ENCODE results near the gene DNHD1.

DNHD1 gene

GRCh38 chr11:6547177-6547576 is 50.1 kb downstream of the DNHD1 start:
- H3K79me2 ChIP-seq (ENCODE audit: insufficient read depth, low read length) = no peaks in the 10 kb centered on the region
- H3K27ac ChIP-seq (ENCODE audit: low read depth, low read length) = no peak overlapping the region
- H4K20me1 ChIP-seq (ENCODE audit: low read depth, low read length) = no peaks in the 10 kb centered on the region
- no peaks in the 10 kb centered on the region for H3K27me3 ChIP-seq (ENCODE audit: low read length)
- H3K4me2 ChIP-seq (ENCODE audit: low read depth, low read length, poor library complexity, severe bottlenecking) = no peak overlapping the region
- H3K36me3 ChIP-seq (ENCODE audit: low read length) = no peaks in the 10 kb centered on the region; the same call in 1 of the 2 replicates
- TF ChIP-seq, protein P1, sequence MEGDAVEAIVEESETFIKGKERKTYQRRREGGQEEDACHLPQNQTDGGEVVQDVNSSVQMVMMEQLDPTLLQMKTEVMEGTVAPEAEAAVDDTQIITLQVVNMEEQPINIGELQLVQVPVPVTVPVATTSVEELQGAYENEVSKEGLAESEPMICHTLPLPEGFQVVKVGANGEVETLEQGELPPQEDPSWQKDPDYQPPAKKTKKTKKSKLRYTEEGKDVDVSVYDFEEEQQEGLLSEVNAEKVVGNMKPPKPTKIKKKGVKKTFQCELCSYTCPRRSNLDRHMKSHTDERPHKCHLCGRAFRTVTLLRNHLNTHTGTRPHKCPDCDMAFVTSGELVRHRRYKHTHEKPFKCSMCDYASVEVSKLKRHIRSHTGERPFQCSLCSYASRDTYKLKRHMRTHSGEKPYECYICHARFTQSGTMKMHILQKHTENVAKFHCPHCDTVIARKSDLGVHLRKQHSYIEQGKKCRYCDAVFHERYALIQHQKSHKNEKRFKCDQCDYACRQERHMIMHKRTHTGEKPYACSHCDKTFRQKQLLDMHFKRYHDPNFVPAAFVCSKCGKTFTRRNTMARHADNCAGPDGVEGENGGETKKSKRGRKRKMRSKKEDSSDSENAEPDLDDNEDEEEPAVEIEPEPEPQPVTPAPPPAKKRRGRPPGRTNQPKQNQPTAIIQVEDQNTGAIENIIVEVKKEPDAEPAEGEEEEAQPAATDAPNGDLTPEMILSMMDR (IDR thresholded peaks at IDR 0.05; ENCODE audit: insufficient read depth, low read length, poor library complexity, severe bottlenecking) = no peak
- no peak for TF ChIP-seq EZH2phosphoT487 (conservative IDR thresholded peaks at IDR 0.05; ENCODE audit: low read length)
- no peaks in the 10 kb centered on the region for H3K9me2 ChIP-seq (replicated peaks; ENCODE audit: insufficient read depth, low read length)
- H3K9ac ChIP-seq (ENCODE audit: low read length) = no peak overlapping the region
- no peak overlapping the region for H3K4me3 ChIP-seq (ENCODE audit: insufficient read depth, low read length, poor library complexity, severe bottlenecking)
- H3K9me3 ChIP-seq (ENCODE audit: insufficient read depth, low read length) = no peaks in the 10 kb centered on the region
- H3F3A ChIP-seq (ENCODE audit: insufficient read depth) = no peaks in the 10 kb centered on the region
- no peak overlapping the region for H2AFZ ChIP-seq (ENCODE audit: low read depth, low read length, severe bottlenecking)

DNA sequence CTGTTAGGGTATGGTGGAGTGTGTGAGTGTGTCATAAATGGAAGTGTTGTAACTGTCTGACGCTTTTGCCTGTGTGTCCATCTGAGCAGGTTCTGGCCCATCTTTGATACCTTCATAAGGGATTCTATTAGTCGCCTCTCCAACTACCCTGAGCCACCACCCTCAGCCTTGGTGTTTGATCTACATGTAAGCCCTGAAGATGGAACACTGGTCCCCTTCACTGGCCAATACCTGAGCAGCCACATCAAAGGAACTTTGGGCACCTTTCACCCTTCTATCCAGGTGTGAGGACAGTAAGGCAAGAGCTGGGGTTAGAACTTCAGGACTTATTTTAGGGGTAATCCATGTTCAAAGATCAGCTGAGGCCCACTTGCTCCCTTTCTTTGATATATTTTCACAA is 51.0 kb downstream of the DNHD1 start:
- Histone ChIP-seq H3K27me3 (ENCODE audit: low read length) (no peaks in the 10 kb centered on the region), H3K9ac (ENCODE audit: low read length) (no peak overlapping the region), H3K9me3 (ENCODE audit: insufficient read depth, low read length) (no peaks in the 10 kb centered on the region), H3K4me2 (ENCODE audit: low read depth, low read length, poor library complexity, severe bottlenecking) (no peak overlapping the region), H3K79me2 (ENCODE audit: insufficient read depth, low read length) (no peaks in the 10 kb centered on the region), H3F3A (ENCODE audit: insufficient read depth) (no peaks in the 10 kb centered on the region), H2AFZ (ENCODE audit: low read depth, low read length, severe bottlenecking) (no peak overlapping the region), H4K20me1 (ENCODE audit: low read depth, low read length) (no peaks in the 10 kb centered on the region), H3K36me3 (ENCODE audit: low read length) (no peaks in the 10 kb centered on the region; the same call in 1 of the 2 replicates), H3K4me3 (ENCODE audit: insufficient read depth, low read length, poor library complexity, severe bottlenecking) (no peak overlapping the region), H3K9me2 (replicated peaks; ENCODE audit: insufficient read depth, low read length) (no peaks in the 10 kb centered on the region), H3K27ac (ENCODE audit: low read depth, low read length) (no peak overlapping the region)
- TF ChIP-seq, protein P1 (IDR thresholded peaks at IDR 0.05; ENCODE audit: insufficient read depth, low read length, poor library complexity, severe bottlenecking) = no peak
- no peak for TF ChIP-seq EZH2phosphoT487 (conservative IDR thresholded peaks at IDR 0.05; ENCODE audit: low read length)

DNA sequence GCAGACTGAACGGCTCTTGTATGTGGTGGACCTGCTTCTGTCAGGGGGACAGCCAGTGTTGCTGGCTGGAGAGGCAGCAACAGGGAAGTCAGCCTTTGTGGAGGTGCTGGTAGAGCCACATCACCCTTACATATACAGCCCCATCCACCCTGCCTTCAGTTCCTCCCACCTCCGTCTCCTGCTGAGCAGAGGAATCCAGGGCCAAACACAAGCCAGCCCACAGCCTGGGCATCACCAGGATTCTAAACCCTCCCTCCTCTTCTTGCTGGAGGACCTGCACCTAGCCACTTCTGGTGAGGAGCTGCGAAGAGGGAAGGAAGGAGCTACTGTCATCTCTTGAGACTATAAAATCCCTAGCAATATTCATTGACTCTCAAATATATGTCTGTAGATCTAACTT is 51.6 kb downstream of the DNHD1 start:
- no peaks in the 10 kb centered on the region for H3K27me3 ChIP-seq (ENCODE audit: low read length)
- no peak overlapping the region for H2AFZ ChIP-seq (ENCODE audit: low read depth, low read length, severe bottlenecking)
- H3F3A ChIP-seq (ENCODE audit: insufficient read depth) = no peaks in the 10 kb centered on the region
- H3K9ac ChIP-seq (ENCODE audit: low read length) = no peak overlapping the region
- no peaks in the 10 kb centered on the region for H3K9me2 ChIP-seq (replicated peaks; ENCODE audit: insufficient read depth, low read length)
- no peak overlapping the region for H3K4me3 ChIP-seq (ENCODE audit: insufficient read depth, low read length, poor library complexity, severe bottlenecking)
- no peaks in the 10 kb centered on the region for H3K79me2 ChIP-seq (ENCODE audit: insufficient read depth, low read length)
- H3K4me2 ChIP-seq (ENCODE audit: low read depth, low read length, poor library complexity, severe bottlenecking) = no peak overlapping the region
- no peak for TF ChIP-seq EZH2phosphoT487 (conservative IDR thresholded peaks at IDR 0.05; ENCODE audit: low read length)
- no peak overlapping the region for H3K27ac ChIP-seq (ENCODE audit: low read depth, low read length)
- no peaks in the 10 kb centered on the region for H4K20me1 ChIP-seq (ENCODE audit: low read depth, low read length)
- no peaks in the 10 kb centered on the region; the same call in 1 of the 2 replicates for H3K36me3 ChIP-seq (ENCODE audit: low read length)
- H3K9me3 ChIP-seq (ENCODE audit: insufficient read depth, low read length) = no peaks in the 10 kb centered on the region

- Histone ChIP-seq H3K27me3 (ENCODE audit: low read length) (no peaks in the 10 kb centered on the region), H3F3A (ENCODE audit: insufficient read depth) (no peaks in the 10 kb centered on the region), H3K36me3 (ENCODE audit: low read length) (no peaks in the 10 kb centered on the region; the same call in 1 of the 2 replicates), H3K9ac (ENCODE audit: low read length) (no peak overlapping the region), H4K20me1 (ENCODE audit: low read depth, low read length) (no peaks in the 10 kb centered on the region), H3K4me2 (ENCODE audit: low read depth, low read length, poor library complexity, severe bottlenecking) (no peak overlapping the region), H3K9me2 (replicated peaks; ENCODE audit: insufficient read depth, low read length) (no peaks in the 10 kb centered on the region), H3K27ac (ENCODE audit: low read depth, low read length) (no peak overlapping the region), H3K79me2 (ENCODE audit: insufficient read depth, low read length) (no peaks in the 10 kb centered on the region), H2AFZ (ENCODE audit: low read depth, low read length, severe bottlenecking) (no peak overlapping the region), H3K9me3 (ENCODE audit: insufficient read depth, low read length) (no peaks in the 10 kb centered on the region), H3K4me3 (ENCODE audit: insufficient read depth, low read length, poor library complexity, severe bottlenecking) (no peak overlapping the region)
- TF ChIP-seq, protein P1 (IDR thresholded peaks at IDR 0.05; ENCODE audit: insufficient read depth, low read length, poor library complexity, severe bottlenecking) = no peak
- TF ChIP-seq EZH2phosphoT487 (conservative IDR thresholded peaks at IDR 0.05; ENCODE audit: low read length) = no peak
Measured at GRCh38 chr11:6553634-6554033, 56.6 kb downstream of the DNHD1 start.

Measured in SU-DHL-6 (cell line).